C4-2B (cell line): ENCODE results near the gene PON3.

Experiments used
- CTCF ChIP-seq: fragments of 450-650 bp; conservative IDR thresholded peaks from 2 replicates; pipeline ENCODE4 v1.5.1; 2017; ENCODE audit warnings: mild to moderate bottlenecking
- ZFX ChIP-seq: fragments of 450-650 bp; IDR thresholded peaks from 2 replicates; pipeline ENCODE4 v1.6.1; 2017

GRCh38 chr7:95312561-95312960 is 83.6 kb downstream of the PON3 start:
- TF ChIP-seq CTCF (no peak), ZFX (no peak)
